ENCODE measurements around the gene ZCCHC2.

DNA sequence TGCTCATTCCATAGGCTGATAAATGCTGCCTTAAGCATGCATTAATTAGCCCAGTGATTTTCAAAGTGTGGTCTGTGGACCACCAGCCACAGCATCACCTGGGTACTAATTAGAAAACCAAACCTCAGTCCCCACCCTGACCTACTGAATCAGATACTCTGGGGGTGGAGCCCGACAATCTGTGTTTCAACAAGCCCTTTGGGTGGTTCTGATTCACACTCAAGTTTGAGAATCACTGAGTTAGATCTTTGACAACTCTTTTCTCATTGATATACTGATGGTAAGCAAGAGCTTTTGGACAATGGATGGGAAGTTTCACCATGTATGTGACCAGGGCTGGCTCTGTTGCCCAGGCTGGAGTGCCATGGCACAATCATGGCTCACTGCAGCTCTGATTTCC is 95.9 kb downstream of the ZCCHC2 start:
- TF ChIP-seq, protein P1, sequence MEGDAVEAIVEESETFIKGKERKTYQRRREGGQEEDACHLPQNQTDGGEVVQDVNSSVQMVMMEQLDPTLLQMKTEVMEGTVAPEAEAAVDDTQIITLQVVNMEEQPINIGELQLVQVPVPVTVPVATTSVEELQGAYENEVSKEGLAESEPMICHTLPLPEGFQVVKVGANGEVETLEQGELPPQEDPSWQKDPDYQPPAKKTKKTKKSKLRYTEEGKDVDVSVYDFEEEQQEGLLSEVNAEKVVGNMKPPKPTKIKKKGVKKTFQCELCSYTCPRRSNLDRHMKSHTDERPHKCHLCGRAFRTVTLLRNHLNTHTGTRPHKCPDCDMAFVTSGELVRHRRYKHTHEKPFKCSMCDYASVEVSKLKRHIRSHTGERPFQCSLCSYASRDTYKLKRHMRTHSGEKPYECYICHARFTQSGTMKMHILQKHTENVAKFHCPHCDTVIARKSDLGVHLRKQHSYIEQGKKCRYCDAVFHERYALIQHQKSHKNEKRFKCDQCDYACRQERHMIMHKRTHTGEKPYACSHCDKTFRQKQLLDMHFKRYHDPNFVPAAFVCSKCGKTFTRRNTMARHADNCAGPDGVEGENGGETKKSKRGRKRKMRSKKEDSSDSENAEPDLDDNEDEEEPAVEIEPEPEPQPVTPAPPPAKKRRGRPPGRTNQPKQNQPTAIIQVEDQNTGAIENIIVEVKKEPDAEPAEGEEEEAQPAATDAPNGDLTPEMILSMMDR (IDR thresholded peaks at IDR 0.05), result no peak
- no peak for TF ChIP-seq EZH2 (IDR thresholded peaks at IDR 0.05)
- TF ChIP-seq EZH2phosphoT487 (IDR thresholded peaks at IDR 0.05), result no peak
